Lower lobe of right lung (tissue), 2 donors: Measurements from ENCODE around the gene SYCP1. TPM values are rescaled to one million over a fixed set of nuclear protein-coding genes. Genes with fewer than 3 reads are reported as not detected.

Experiments used
- ATAC-seq, 2 donors: fragments of 200-7000 bp; cut with Tn5 transposase; one replicate each; pipeline ENCODE4 v1.9.1; 2020 to 2022; ENCODE audit warnings: mild to moderate bottlenecking in 2 of 2, moderate library complexity in 2 of 2
- DNase-seq: peaks from one replicate; pipeline ENCODE4 v3.0.0-alpha.2; 2020
- H3K27ac ChIP-seq: fragments of 200-600 bp; one replicate; pipeline ENCODE4 v1.8.0; 2022
- H3K27me3 ChIP-seq: fragments of 200-600 bp; one replicate; pipeline ENCODE4 v1.8.0; 2022; ENCODE audit warnings: low read depth
- H3K36me3 ChIP-seq: fragments of 200-600 bp; one replicate; pipeline ENCODE4 v1.8.0; 2022; ENCODE audit warnings: mild to moderate bottlenecking
- H3K4me1 ChIP-seq: fragments of 200-600 bp; one replicate; pipeline ENCODE4 v1.8.0; 2022
- H3K4me3 ChIP-seq: fragments of 200-600 bp; one replicate; pipeline ENCODE4 v1.8.0; 2022; ENCODE audit warnings: mild to moderate bottlenecking
- H3K9me3 ChIP-seq: fragments of 200-600 bp; one replicate; pipeline ENCODE4 v1.8.0; 2022
- CTCF ChIP-seq: fragments of 200-600 bp; IDR thresholded peaks from one replicate; pipeline ENCODE4 v1.8.0; 2022; ENCODE audit warnings: antibody characterized with exemption, mild to moderate bottlenecking
- intact Hi-C: fragments of 100-400 bp; cut with DNase I; formaldehyde crosslinking; loops from one replicate; pipeline ENCODE4 v1.11.0; 2022
- total RNA-seq: library from RNA; stranded (reverse); fragmentation: NEBNext Ultra II Directional; extraction: Animal tissue kit (Norgen Biotek cat#: 25700); gene quantifications from one replicate; pipeline ENCODE4 v1.2.1, GENCODE V29; 2021
- donor health status: DM: no; HTN: yes; CAD: no; lungs with severe emphysema.

Gene SYCP1
- total RNA-seq, 1 donor from 2014 or later = not detected

DNA sequence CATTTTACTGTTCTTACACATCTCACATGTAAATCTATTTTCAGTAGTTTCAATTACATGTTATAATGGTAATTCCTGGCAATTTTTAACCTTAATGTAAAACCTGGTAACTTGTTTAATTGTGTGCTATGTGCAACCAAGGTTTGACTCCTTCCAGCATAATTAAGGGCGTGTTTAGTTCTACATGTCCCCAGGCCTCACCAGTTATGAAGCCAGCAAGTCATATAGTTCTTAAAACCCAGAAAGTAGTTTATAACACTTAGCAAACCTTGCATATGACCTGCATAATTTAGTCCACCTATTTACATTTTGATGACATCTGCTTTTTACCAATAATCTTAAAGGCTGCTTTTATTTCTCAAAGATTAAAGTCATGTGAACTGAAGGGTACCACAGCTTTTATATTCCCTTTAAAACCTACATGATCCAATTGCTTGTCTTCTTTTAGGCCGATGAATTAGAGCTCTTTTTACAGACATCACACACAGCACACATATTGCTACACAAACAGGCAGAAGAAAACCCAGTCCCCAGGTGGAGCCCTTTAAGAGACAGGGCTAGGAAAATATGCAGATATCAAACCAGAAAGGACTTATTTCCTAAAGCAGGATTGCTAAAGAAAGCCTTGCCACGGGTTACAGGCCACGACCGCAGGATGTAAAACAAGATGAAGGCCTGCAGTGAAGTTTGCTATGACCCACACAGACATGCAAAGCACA is 23.2 kb upstream of the SYCP1 start:
- Histone ChIP-seq H3K27me3 (no peaks in the 10 kb centered on the region), H3K9me3 (no peaks in the 10 kb centered on the region), H3K4me1 (no peaks in the 10 kb centered on the region), H3K4me3 (no peak overlapping the region), H3K27ac (no peak overlapping the region), H3K36me3 (no peaks in the 10 kb centered on the region)
- ATAC-seq = no peak
- intact Hi-C loops = no loop called here
- DNase-seq = no peak
- TF ChIP-seq CTCF = no peak

- no peak overlapping the region for H3K27ac ChIP-seq
- H3K9me3 ChIP-seq = no peaks in the 10 kb centered on the region
- H3K36me3 ChIP-seq = no peaks in the 10 kb centered on the region
- H3K4me3 ChIP-seq = no peak overlapping the region
- ATAC-seq (no peak), DNase-seq (no peak)
- TF ChIP-seq CTCF = no peak
- intact Hi-C loops = no loop called here
- H3K27me3 ChIP-seq = no peaks in the 10 kb centered on the region
- H3K4me1 ChIP-seq = no peaks in the 10 kb centered on the region
These were observed 22.6 kb upstream of the SYCP1 start for GRCh38 chr1:114832057-114832456.

DNA sequence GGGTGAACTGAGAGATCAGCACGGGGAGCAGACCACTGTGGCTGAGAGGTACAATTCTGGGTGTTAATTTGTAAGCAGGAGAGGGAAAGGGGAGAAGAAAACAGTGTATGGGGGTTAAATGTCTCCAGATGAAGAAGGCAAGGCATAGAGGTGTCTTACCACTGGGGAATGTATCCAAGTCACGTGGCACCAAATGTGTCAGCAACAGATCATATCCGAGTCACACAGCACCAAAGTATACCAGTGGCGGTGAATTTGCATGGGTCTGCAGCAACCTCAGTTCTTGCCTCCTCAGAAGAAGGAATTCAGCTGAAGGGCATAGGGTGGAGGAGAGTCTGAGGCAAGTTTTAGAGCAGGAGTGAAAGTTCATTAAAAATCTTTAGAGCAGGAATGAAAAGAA is 21.2 kb upstream of the SYCP1 start:
- DNase-seq (no peak), ATAC-seq (no peak)
- no peak overlapping the region for H3K4me3 ChIP-seq
- no peak overlapping the region for H3K27ac ChIP-seq
- intact Hi-C loops = no loop called here
- no peaks in the 10 kb centered on the region for H3K9me3 ChIP-seq
- no peaks in the 10 kb centered on the region for H3K27me3 ChIP-seq
- no peaks in the 10 kb centered on the region for H3K4me1 ChIP-seq
- no peak for TF ChIP-seq CTCF
- no peaks in the 10 kb centered on the region for H3K36me3 ChIP-seq

- Histone ChIP-seq H3K4me1 (no peaks in the 10 kb centered on the region), H3K36me3 (no peaks in the 10 kb centered on the region), H3K27me3 (no peaks in the 10 kb centered on the region), H3K4me3 (no peak overlapping the region), H3K9me3 (no peaks in the 10 kb centered on the region), H3K27ac (no peak overlapping the region)
- intact Hi-C loops = no loop called here
- ATAC-seq (no peak), DNase-seq (no peak)
- no peak for TF ChIP-seq CTCF
These were observed 10.4 kb upstream of the SYCP1 start for GRCh38 chr1:114844270-114844669.

DNA sequence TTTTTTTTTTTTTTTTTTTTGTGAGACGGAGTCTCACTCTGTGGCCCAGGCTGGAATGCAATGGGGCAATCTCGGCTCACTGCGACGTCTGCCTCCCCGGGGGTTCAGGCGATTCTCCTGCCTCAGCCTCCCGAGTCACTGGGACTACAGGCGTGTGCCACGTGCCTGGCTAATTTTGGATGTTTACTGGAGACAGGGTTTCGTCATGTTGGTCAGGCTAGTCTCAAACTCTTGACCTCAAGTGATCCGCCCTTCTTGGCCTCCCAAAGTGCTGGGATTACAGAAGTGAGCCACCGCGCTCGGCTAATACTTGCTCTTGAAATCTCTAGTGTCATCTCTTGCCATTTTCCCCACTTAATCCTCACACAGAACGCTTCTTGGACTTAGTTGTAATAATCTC is 1.1 kb upstream of the SYCP1 start:
- TF ChIP-seq CTCF = no peak
- no peaks in the 10 kb centered on the region for H3K4me1 ChIP-seq
- no peaks in the 10 kb centered on the region for H3K36me3 ChIP-seq
- DNase-seq = no peak
- peaks cover 35% of the 10 kb centered on the region for H3K27me3 ChIP-seq
- H3K27ac ChIP-seq = no peak overlapping the region
- no peak overlapping the region for H3K4me3 ChIP-seq
- no peaks in the 10 kb centered on the region for H3K9me3 ChIP-seq
- intact Hi-C loops = no loop called here
- no peak for ATAC-seq
